AG09309 (cell line): ENCODE data around the gene PIGM.

Experiments
- DNase-seq: peaks from one replicate; pipeline ENCODE4 v3.0.0-alpha.2; 2010; ENCODE audit warnings: low read depth
- H3K4me3 ChIP-seq: 2 replicates; pipeline ENCODE4 v1.5.1; 2011; ENCODE audit warnings: mild to moderate bottlenecking, low read depth, low read length, moderate library complexity; ENCODE audit not compliant: control insufficient read depth
- CTCF ChIP-seq: IDR thresholded peaks from 2 replicates; pipeline ENCODE4 v1.5.1; 2011; ENCODE audit warnings: mild to moderate bottlenecking, low read depth, low read length, inconsistent platforms; ENCODE audit not compliant: insufficient read depth, control insufficient read depth; ENCODE audit errors: missing control alignments

Gene PIGM

GRCh38 chr1:160022330-160023310, 9.2 kb downstream of the PIGM start:
- no peak for TF ChIP-seq CTCF
- no peak for DNase-seq
- H3K4me3 ChIP-seq = no peak overlapping the region

- TF ChIP-seq CTCF = no peak
- no peak overlapping the region for H3K4me3 ChIP-seq
- no peak for DNase-seq
These were observed 10.3 kb downstream of the PIGM start for GRCh38 chr1:160021376-160022074.

- no peak for TF ChIP-seq CTCF
- no peak for DNase-seq
- no peak overlapping the region for H3K4me3 ChIP-seq
These were observed 11.6 kb downstream of the PIGM start for GRCh38 chr1:160020196-160020595.

- no peak overlapping the region for H3K4me3 ChIP-seq
- no peak for DNase-seq
- TF ChIP-seq CTCF = no peak
These were observed 12.9 kb downstream of the PIGM start for GRCh38 chr1:160018900-160019299.

- TF ChIP-seq CTCF = no peak
- H3K4me3 ChIP-seq = no peak overlapping the region
- DNase-seq = no peak
These were observed 13.4 kb downstream of the PIGM start for GRCh38 chr1:160018347-160018746.

- no peak overlapping the region for H3K4me3 ChIP-seq
- no peak for DNase-seq
- no peak for TF ChIP-seq CTCF
These were observed 14.2 kb downstream of the PIGM start for GRCh38 chr1:160017592-160017991.
